GM19240 (cell line): Measurements from ENCODE around the gene SHTN1.

ENCODE experiments used
- DNase-seq: peaks from one replicate; pipeline ENCODE4 v3.0.0; 2011; ENCODE audit warnings: low spot score; ENCODE audit not compliant: insufficient read length

SHTN1 gene

GRCh38 chr10:116836083-116836482 is 168.9 kb downstream of the SHTN1 start:
- DNase-seq = no peak

- DNase-seq = no peak
Measured at GRCh38 chr10:116835658-116836057, 169.3 kb downstream of the SHTN1 start.

- no peak for DNase-seq
Measured at GRCh38 chr10:116833986-116834985, 170.7 kb downstream of the SHTN1 start.

DNA sequence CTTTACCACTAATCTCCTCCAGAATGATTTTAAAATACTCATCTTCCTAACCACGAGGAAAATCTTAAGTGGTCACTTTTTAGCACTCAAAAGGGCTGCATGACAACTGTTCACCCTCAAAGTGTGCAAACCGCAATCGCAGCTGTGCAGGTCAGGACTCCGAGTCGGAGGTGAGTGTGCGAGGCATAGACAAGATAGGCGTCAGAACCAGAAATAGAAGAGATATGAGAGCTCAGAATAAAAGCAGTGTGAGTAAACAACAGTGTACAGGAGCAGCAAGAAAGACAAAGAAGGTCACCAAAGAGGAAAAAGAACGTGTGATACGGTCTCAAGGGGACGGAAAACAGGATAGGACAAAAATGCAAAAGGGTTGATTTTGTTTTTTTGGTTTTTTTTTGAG is 173.2 kb downstream of the SHTN1 start:
- no peak for DNase-seq
